Fibroblast of villous mesenchyme (primary cell): ENCODE data around the gene ZDHHC3. TPM values are rescaled to one million over a fixed set of nuclear protein-coding genes. Genes with fewer than 3 reads are reported as not detected.

Experiments
- DNase-seq: peaks from one replicate; pipeline ENCODE4 v3.0.0-alpha.2; 2010; ENCODE audit warnings: low read depth
- H3K4me3 ChIP-seq: 2 replicates; pipeline ENCODE4 v1.5.1; 2011; ENCODE audit warnings: low read depth, mild to moderate bottlenecking, low read length
- CTCF ChIP-seq: IDR thresholded peaks from 2 replicates; pipeline ENCODE4 v1.5.1; 2012; ENCODE audit warnings: low read depth, mild to moderate bottlenecking, low read length; ENCODE audit not compliant: insufficient read depth
- total RNA-seq: library from RNA; depleted of rRNA; stranded (reverse); fragments of >200 nt; gene quantifications from 2 replicates; pipeline ENCODE4 v1.2.3, GENCODE V29; 2012

The ZDHHC3 gene
- total RNA-seq, 1 donor: 60.0 TPM

- no peak for TF ChIP-seq CTCF
- no peak overlapping the region for H3K4me3 ChIP-seq
- DNase-seq: no peak
Measured at GRCh38 chr3:44931791-44932190, 44.2 kb downstream of the ZDHHC3 start.

- no peak overlapping the region for H3K4me3 ChIP-seq
- TF ChIP-seq CTCF: no peak
- DNase-seq: no peak
Measured at GRCh38 chr3:44930911-44931310, 45.1 kb downstream of the ZDHHC3 start.

GRCh38 chr3:44929782-44930181 is 46.2 kb downstream of the ZDHHC3 start:
- DNase-seq: no peak
- no peak overlapping the region for H3K4me3 ChIP-seq
- TF ChIP-seq CTCF: no peak

GRCh38 chr3:44927371-44927770 is 48.6 kb downstream of the ZDHHC3 start:
- no peak for TF ChIP-seq CTCF
- no peak for DNase-seq
- no peak overlapping the region for H3K4me3 ChIP-seq

GRCh38 chr3:44926921-44927320 is 49.1 kb downstream of the ZDHHC3 start:
- TF ChIP-seq CTCF: no peak
- DNase-seq: no peak
- H3K4me3 ChIP-seq: no peak overlapping the region

GRCh38 chr3:44926172-44926571 is 49.8 kb downstream of the ZDHHC3 start:
- TF ChIP-seq CTCF: no peak
- DNase-seq: no peak
- H3K4me3 ChIP-seq: no peak overlapping the region

- TF ChIP-seq CTCF: no peak
- no peak for DNase-seq
- no peak overlapping the region for H3K4me3 ChIP-seq
Measured at GRCh38 chr3:44924457-44925084, 51.4 kb downstream of the ZDHHC3 start.
